T-cell (primary cell): ENCODE results near the gene BCAS4. TPM values are rescaled to one million over a fixed set of nuclear protein-coding genes. Genes with fewer than 3 reads are reported as not detected.

Experiments used
- ATAC-seq, 4 experiments: fragments of 200-7000 bp in 3 of 4; fragments of 150-1000 bp in 1 of 4; cut with Tn5 transposase; replicated peaks in 1 of 4; 1 replicate in 3 of 4; 2 replicates in 1 of 4; pipeline ENCODE4 v1.10.0; 2021; ENCODE audit warnings: moderate library complexity in 3 of 4, mild to moderate bottlenecking in 2 of 4, moderate number of reproducible peaks in 1 of 4
- CTCF ChIA-PET, 2 donors: fragments of 300-600 bp; sonication (Branson Sonifier 250); formaldehyde crosslinking; loops; one replicate each; lab custom pipeline; 2022; ENCODE audit warnings: antibody characterized with exemption in 2 of 2; lab: Charles Lee
- POLR2A ChIA-PET, 2 donors: fragments of 300-600 bp; sonication (Branson Sonifier 250); formaldehyde crosslinking; loops; one replicate each; lab custom pipeline; 2022; ENCODE audit warnings: antibody characterized with exemption in 2 of 2; lab: Charles Lee
- DNase-seq, 35 experiments: peaks; one replicate each; pipeline versions ENCODE4 v3.0.0 to v3.0.0-alpha.2; 2013 to 2023
- H3K27ac ChIP-seq: one replicate; pipeline ENCODE4 v1.5.1; 2013; ENCODE audit warnings: low read length
- H3K27me3 ChIP-seq, 2 experiments: replicated peaks in 1 of 2; 1 replicate in 1 of 2; 2 replicates in 1 of 2; pipeline versions ENCODE4 v1.6.1 to v1.7.0; 2013; ENCODE audit warnings: low read length in 1 of 2, mixed read lengths in 1 of 2; ENCODE audit not compliant: control insufficient read depth in 2 of 2, insufficient read depth in 2 of 2; ENCODE audit errors: extremely low read depth in 1 of 2
- H3K36me3 ChIP-seq, 2 donors: 1 replicate in 1 of 2; 2 replicates in 1 of 2; pipeline versions ENCODE4 v1.6.1 to v1.7.0; 2013; ENCODE audit warnings: low read length in 1 of 2; ENCODE audit not compliant: control insufficient read depth in 2 of 2, insufficient read depth in 1 of 2; ENCODE audit errors: extremely low read depth in 1 of 2
- H3K4me1 ChIP-seq, 2 experiments: 1 replicate in 1 of 2; 2 replicates in 1 of 2; pipeline versions ENCODE4 v1.6.1 to v1.7.0; 2013; ENCODE audit warnings: low read length in 2 of 2, mixed read lengths in 1 of 2; ENCODE audit not compliant: insufficient read depth in 2 of 2, control insufficient read depth in 1 of 2; ENCODE audit errors: extremely low read depth in 1 of 2
- H3K4me3 ChIP-seq, 2 donors: 1 replicate in 1 of 2; 2 replicates in 1 of 2; pipeline versions ENCODE4 v1.5.1 to v1.7.0; 2013; ENCODE audit warnings: mild to moderate bottlenecking in 2 of 2, low read length in 1 of 2, moderate library complexity in 1 of 2; ENCODE audit not compliant: control insufficient read depth in 1 of 2; ENCODE audit errors: extremely low read depth in 1 of 2
- H3K9me3 ChIP-seq: 2 replicates; pipeline ENCODE4 v1.7.0; 2013
- H3K27ac Mint-ChIP-seq, 2 donors: one replicate each; pipeline ENCODE4 v1.8.0; 2020 to 2021; ENCODE audit warnings: mild to moderate bottlenecking in 2 of 2, mixed read lengths in 2 of 2
- H3K27me3 Mint-ChIP-seq, 2 donors: one replicate each; pipeline ENCODE4 v1.8.0; 2021 to 2022; ENCODE audit warnings: mixed read lengths in 2 of 2
- H3K36me3 Mint-ChIP-seq: one replicate; pipeline ENCODE4 v1.8.0; 2021; ENCODE audit warnings: mixed read lengths
- H3K4me1 Mint-ChIP-seq, 3 donors: one replicate each; pipeline ENCODE4 v1.8.0; 2020 to 2022; ENCODE audit warnings: mixed read lengths in 3 of 3, mild to moderate bottlenecking in 1 of 3
- H3K4me3 Mint-ChIP-seq, 3 donors: one replicate each; pipeline ENCODE4 v1.8.0; 2020 to 2022; ENCODE audit warnings: mild to moderate bottlenecking in 3 of 3, mixed read lengths in 3 of 3, moderate library complexity in 3 of 3
- H3K9me3 Mint-ChIP-seq, 3 donors: one replicate each; pipeline ENCODE4 v1.8.0; 2020 to 2022; ENCODE audit warnings: mixed read lengths in 3 of 3
- WGBS: methylation state at CpG from one replicate; pipeline ENCODE4 v1.1.5; 2013; ENCODE audit warnings: missing lambda C conversion rate; ENCODE audit not compliant: insufficient coverage; 5-methylcytosine and 5-hydroxymethylcytosine counted together
- total RNA-seq, 35 experiments: library from RNA in 6 of 35; stranded (reverse) in 6 of 35; fragments of 120-200 nt in 1 of 35; gene quantifications; one replicate each; pipeline versions ENCODE4 v1.2.1 to v1.2.4 and lab custom pipeline; 2013 to 2026

Gene BCAS4
- total RNA-seq, 5 donors from 2014 or later (not counting 1 experiment from before 2014, with no cell fraction given) = 26.3 to 49.8 (median 31.3) TPM

DNA sequence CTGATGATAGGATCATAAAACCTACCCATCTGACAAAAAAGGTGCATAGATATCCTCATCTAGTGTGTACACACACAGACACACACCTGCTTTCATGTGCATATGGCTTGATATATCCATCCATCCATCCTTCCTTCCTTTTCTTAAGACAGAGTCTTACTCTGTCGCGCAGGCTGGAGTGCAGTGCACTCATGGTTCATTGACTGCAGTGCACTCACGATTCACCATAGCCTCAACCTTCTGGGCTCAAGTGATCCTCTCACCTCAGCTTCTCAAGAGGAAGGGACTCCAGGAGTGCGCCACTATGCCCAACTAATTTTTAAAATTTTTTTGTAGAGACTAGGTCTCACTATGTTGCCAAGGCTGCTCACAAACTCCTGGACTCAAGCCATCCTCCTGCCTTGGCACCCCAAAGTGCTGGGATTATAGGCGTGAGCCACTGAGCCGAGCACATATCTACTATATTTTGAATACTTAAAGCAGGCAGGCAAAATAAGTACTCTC, 109.3 kb downstream of the BCAS4 start:
- Mint-ChIP-seq H3K9me3 (no peaks in the 10 kb centered on the region), H3K36me3 (peaks cover 29% of the 10 kb centered on the region), H3K27me3 (no peaks in the 10 kb centered on the region), H3K27ac (peak overlapping the region; percentile 43 to 71), H3K4me3 (no peak overlapping the region), H3K4me1 (peaks cover 49 to 64% (median 60%) of the 10 kb centered on the region in 3 donors)
- DNase-seq (no peak), ATAC-seq (no peak)
- peaks cover 0 to 40% of the 10 kb centered on the region in 2 donors for H3K36me3 ChIP-seq
- peaks cover 0 to 12% of the 10 kb centered on the region in 2 experiments for H3K4me1 ChIP-seq
- H3K9me3 ChIP-seq = no peaks in the 10 kb centered on the region
- CTCF ChIA-PET = no interaction called here
- 88% methylated on average over 3 of the region's 6 CpGs for WGBS
- no peak overlapping the region for H3K27ac ChIP-seq
- no peak overlapping the region for H3K4me3 ChIP-seq
- H3K27me3 ChIP-seq = no peaks in the 10 kb centered on the region
- POLR2A ChIA-PET = no interaction called here

DNA sequence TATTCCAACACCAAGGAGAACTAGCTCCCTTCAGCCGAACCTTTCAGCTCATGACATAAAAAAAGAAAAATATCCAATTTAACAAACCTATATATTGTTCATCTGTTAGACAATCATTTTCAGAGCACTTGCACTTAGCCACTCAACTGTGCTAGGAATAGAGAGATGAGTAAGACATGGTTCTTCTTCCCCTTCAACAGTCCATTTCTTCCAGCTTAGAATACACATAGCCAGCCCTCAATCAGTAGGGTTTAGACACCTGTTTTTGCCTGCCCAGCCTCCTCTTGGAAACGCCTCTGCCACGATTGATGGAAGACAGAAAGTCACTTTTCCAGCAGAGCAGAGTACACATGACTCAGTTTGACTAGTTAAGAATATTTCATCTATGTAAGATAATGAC, 114.6 kb downstream of the BCAS4 start:
- ATAC-seq (no peak), DNase-seq (no peak)
- Histone ChIP-seq H3K27ac (no peak overlapping the region), H3K4me3 (no peak overlapping the region), H3K36me3 (no peaks in the 10 kb centered on the region), H3K27me3 (no peaks in the 10 kb centered on the region), H3K9me3 (no peaks in the 10 kb centered on the region), H3K4me1 (peaks cover 3 to 30% of the 10 kb centered on the region in 2 experiments)
- Mint-ChIP-seq H3K27me3 (no peaks in the 10 kb centered on the region), H3K9me3 (no peaks in the 10 kb centered on the region), H3K4me3 (no peak overlapping the region), H3K36me3 (peaks cover 15% of the 10 kb centered on the region), H3K27ac (peak overlapping the region in 1 of 2 donors; percentile 69), H3K4me1 (peaks cover 69 to 81% (median 72%) of the 10 kb centered on the region in 3 donors)
- no CpG with 5 or more reads among the region's 3 CpGs for whole genome bisulfite sequencing
- CTCF ChIA-PET = interaction anchor here (0.6 to 4.9 kb wide), 6 partner anchors 10 to 176 kb away, joined by 3 to 24 read pairs (median 4); no protein-coding TSS in a partner anchor
- POLR2A ChIA-PET = interaction anchor here in 1 of 2 donors (1.2 kb wide), 1 partner anchor 12 kb away, joined by 3 read pairs; no protein-coding TSS in a partner anchor

DNA sequence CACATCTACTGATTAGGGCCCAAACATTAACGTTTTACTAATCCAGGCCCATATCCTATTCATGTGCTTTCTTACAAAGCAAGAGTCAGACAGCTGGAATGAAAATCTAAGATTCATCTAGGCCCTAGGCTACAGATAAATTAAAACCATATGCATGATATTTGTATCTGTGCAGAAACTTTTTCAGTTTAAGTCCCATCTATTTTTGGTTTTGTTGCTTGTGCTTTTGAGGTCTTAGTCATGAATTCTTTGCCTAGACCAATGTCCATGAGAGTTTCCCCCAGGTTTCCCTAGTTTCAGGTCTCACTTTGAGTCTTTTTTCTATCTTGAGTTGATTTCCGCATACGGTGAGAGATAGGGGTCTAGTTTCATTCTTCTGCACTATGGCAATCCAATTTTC, 116.2 kb downstream of the BCAS4 start:
- H3K36me3 Mint-ChIP-seq = peaks cover 15% of the 10 kb centered on the region
- H3K27ac ChIP-seq = no peak overlapping the region
- H3K9me3 Mint-ChIP-seq = no peaks in the 10 kb centered on the region
- no peaks in the 10 kb centered on the region for H3K27me3 ChIP-seq
- no peak overlapping the region for H3K4me3 ChIP-seq
- no peaks in the 10 kb centered on the region for H3K27me3 Mint-ChIP-seq
- peak overlapping the region in 1 of 2 donors; percentile 53 for H3K27ac Mint-ChIP-seq
- no peaks in the 10 kb centered on the region for H3K36me3 ChIP-seq
- H3K9me3 ChIP-seq = no peaks in the 10 kb centered on the region
- ChIA-PET POLR2A (interaction anchor here (0.5 to 0.6 kb wide), 2 partner anchors 9 to 915 kb away, joined by 5 to 7 read pairs; no protein-coding TSS in a partner anchor), CTCF (interaction anchor here (0.6 to 4.9 kb wide), 4 partner anchors 18 to 377 kb away, joined by 3 to 24 read pairs (median 5); no protein-coding TSS in a partner anchor)
- WGBS = 80% methylated on average over 1 of the region's 3 CpGs
- peaks cover 71 to 79% (median 72%) of the 10 kb centered on the region in 3 donors for H3K4me1 Mint-ChIP-seq
- DNase-seq (no peak), ATAC-seq (no peak)
- peaks cover 12 to 31% of the 10 kb centered on the region in 2 experiments for H3K4me1 ChIP-seq
- no peak overlapping the region for H3K4me3 Mint-ChIP-seq

DNA sequence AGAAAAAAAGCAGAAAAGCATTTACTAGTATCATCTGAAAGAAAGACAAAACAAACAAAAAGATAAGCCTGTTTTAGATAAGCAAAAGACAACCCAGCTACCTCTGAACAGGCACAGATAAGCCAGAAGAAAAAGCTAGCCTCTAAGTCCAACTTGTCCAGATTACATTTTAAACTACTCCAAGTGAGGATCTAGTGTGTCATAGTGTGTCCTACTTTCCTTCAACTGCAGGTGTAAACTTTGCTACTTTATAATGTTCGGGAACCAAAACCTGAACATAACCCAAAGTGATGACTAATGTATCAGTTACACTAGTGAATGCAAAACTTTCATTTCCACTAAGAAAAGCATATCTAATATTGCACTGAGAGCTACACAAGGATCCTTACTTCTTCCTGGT, 116.9 kb downstream of the BCAS4 start:
- Mint-ChIP-seq H3K9me3 (no peaks in the 10 kb centered on the region), H3K36me3 (peaks cover 15% of the 10 kb centered on the region), H3K27me3 (no peaks in the 10 kb centered on the region), H3K27ac (peak overlapping the region; percentile 12 to 53), H3K4me3 (no peak overlapping the region), H3K4me1 (peaks cover 73 to 80% (median 75%) of the 10 kb centered on the region in 3 donors)
- no peaks in the 10 kb centered on the region for H3K27me3 ChIP-seq
- ATAC-seq (no peak), DNase-seq (no peak)
- POLR2A ChIA-PET = interaction anchor here in 1 of 2 donors (0.6 kb wide), 1 partner anchor 9 kb away, joined by 5 read pairs; no protein-coding TSS in a partner anchor
- no peak overlapping the region for H3K27ac ChIP-seq
- no CpG with 5 or more reads among the region's 1 CpG for WGBS
- CTCF ChIA-PET = interaction anchor here (0.7 to 4.9 kb wide), 4 partner anchors 17 to 378 kb away, joined by 3 to 24 read pairs (median 4); no protein-coding TSS in a partner anchor
- no peak overlapping the region for H3K4me3 ChIP-seq
- H3K9me3 ChIP-seq = no peaks in the 10 kb centered on the region
- no peaks in the 10 kb centered on the region for H3K36me3 ChIP-seq
- peaks cover 15 to 34% of the 10 kb centered on the region in 2 experiments for H3K4me1 ChIP-seq

DNA sequence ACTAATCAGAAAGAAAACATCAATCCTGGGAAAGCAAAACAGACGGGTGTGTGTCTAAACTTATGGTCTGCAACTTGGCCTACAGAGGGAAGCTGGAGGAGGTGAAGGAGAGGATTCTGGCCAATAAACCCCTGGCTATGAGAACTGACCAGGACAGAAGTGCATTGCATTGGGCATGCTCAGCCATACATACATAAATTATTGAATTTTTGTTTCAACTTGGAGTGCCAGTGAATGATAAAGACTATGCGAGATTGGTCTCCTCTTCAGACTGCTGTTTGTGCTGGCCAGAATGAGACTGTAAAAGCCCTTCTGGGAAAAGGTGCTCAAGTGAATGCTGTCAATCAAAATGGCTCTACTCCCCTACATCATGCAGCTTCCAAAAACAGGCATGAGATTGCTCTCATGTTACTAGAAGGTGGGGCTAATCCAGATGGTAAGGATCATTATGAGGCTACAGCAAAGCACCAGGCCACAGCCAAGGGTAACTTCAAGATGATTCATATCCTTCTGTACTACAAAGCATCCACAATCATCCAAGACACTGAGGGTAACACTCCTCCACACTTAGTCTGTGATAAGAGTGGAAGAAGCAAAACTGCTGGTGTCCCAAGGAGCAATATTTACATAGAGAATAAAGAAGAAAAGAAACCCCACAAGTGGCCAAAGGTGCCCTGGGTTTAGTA, 119.0 kb downstream of the BCAS4 start:
- ATAC-seq = peak; percentile 37 to 71 (median 65)
- ChIA-PET CTCF (interaction anchor here in 1 of 2 donors (1.7 kb wide), 1 partner anchor 119 kb away, joined by 12 read pairs; the partner anchor contains the start of gene BCAS4), POLR2A (interaction anchor here in 1 of 2 donors (0.8 kb wide), 1 partner anchor 44 kb away, joined by 3 read pairs; no protein-coding TSS in a partner anchor)
- no peaks in the 10 kb centered on the region for H3K27me3 Mint-ChIP-seq
- no peak overlapping the region for H3K4me3 Mint-ChIP-seq
- Histone ChIP-seq H3K4me1 (peaks cover 25 to 27% of the 10 kb centered on the region in 2 experiments), H3K27ac (no peak overlapping the region), H3K36me3 (peaks cover 0 to 2% of the 10 kb centered on the region in 2 donors), H3K27me3 (no peaks in the 10 kb centered on the region), H3K9me3 (no peaks in the 10 kb centered on the region), H3K4me3 (no peak overlapping the region)
- no CpG with 5 or more reads among the region's 2 CpGs for WGBS
- H3K36me3 Mint-ChIP-seq = peaks cover 9% of the 10 kb centered on the region
- H3K4me1 Mint-ChIP-seq = peaks cover 83 to 88% (median 84%) of the 10 kb centered on the region in 3 donors
- H3K27ac Mint-ChIP-seq = peak overlapping the region; percentile 5 to 51
- DNase-seq = no peak
- no peaks in the 10 kb centered on the region for H3K9me3 Mint-ChIP-seq

DNA sequence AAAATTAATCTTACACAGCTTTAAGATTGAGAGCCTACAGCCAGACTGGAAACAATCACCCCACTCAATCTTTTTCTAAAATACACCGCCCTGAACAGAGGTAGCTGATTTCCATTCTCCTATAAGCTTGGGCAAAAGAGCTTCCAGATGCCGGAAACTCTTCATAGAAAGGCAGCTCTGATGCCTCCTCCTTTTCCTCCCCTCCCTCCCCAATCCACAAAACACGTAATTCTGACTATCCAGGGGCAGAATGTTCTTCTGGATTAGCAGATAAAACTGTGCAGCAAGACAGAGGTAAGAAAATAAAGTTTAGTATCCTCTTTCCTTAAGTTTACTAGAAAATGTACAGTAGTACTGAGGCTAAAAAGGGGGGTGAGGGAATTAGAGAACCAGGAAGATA, 120.6 kb downstream of the BCAS4 start:
- H3K27me3 Mint-ChIP-seq = no peaks in the 10 kb centered on the region
- ATAC-seq (no peak), DNase-seq (no peak)
- peaks cover 2 to 3% of the 10 kb centered on the region in 2 donors for H3K36me3 ChIP-seq
- H3K27ac Mint-ChIP-seq = peak overlapping the region; percentile 23 to 72
- POLR2A ChIA-PET = interaction anchor here in 1 of 2 donors (0.6 to 0.7 kb wide), 2 partner anchors 14 to 121 kb away, joined by 3 to 4 read pairs; partner anchors contain the start of gene BCAS4
- H3K9me3 ChIP-seq = no peaks in the 10 kb centered on the region
- H3K27me3 ChIP-seq = no peaks in the 10 kb centered on the region
- H3K4me3 ChIP-seq = no peak overlapping the region
- no peak overlapping the region for H3K27ac ChIP-seq
- peaks cover 14% of the 10 kb centered on the region for H3K36me3 Mint-ChIP-seq
- H3K4me1 ChIP-seq = peaks cover 25 to 26% of the 10 kb centered on the region in 2 experiments
- 100% methylated on average over 2 of the region's 3 CpGs for WGBS
- CTCF ChIA-PET = interaction anchor here (0.6 to 2.8 kb wide), 6 partner anchors 11 to 170 kb away, joined by 3 to 12 read pairs (median 7); partner anchors contain the start of genes ADNP (in 1 of the 2) and BCAS4 (in 1 of the 2)
- H3K4me3 Mint-ChIP-seq = no peak overlapping the region
- H3K4me1 Mint-ChIP-seq = peaks cover 85 to 89% (median 89%) of the 10 kb centered on the region in 3 donors
- H3K9me3 Mint-ChIP-seq = no peaks in the 10 kb centered on the region
